PC-3 (cell line): ENCODE measurements around the gene MPC2. TPM values are rescaled to one million over a fixed set of nuclear protein-coding genes. Genes with fewer than 3 reads are reported as not detected.

Source experiments
- ATAC-seq: fragments of 200-7000 bp; cut with Tn5 transposase; 2 replicates; pipeline ENCODE4 v1.9.1; 2020; ENCODE audit warnings: mild to moderate bottlenecking, moderate library complexity
- BruUV-seq: library from RNA; stranded (reverse); fragments of 400-500 nt; replicated peaks from 2 replicates; lab custom pipeline; 2021; lab: Mats Ljungman, UMichigan
- CTCF ChIA-PET: fragments of 300-600 bp; sonication (Branson Sonifier 250); formaldehyde crosslinking; loops from one replicate; lab custom pipeline; 2022; ENCODE audit warnings: antibody characterized with exemption; lab: Charles Lee
- POLR2A ChIA-PET: fragments of 300-600 bp; sonication (Branson Sonifier 250); formaldehyde crosslinking; loops from one replicate; lab custom pipeline; 2022; ENCODE audit warnings: antibody characterized with exemption; ENCODE audit not compliant: unreplicated experiment; lab: Charles Lee
- DNase-seq: peaks from one replicate; pipeline ENCODE4 v3.0.0-alpha.2; 2015
- H2AFZ ChIP-seq: fragments of 300-600 bp; sonication (generic); 2 replicates; pipeline ENCODE4 v1.6.0; 2016; ENCODE audit warnings: antibody characterized with exemption, low read length
- H3F3A ChIP-seq: fragments of 300-600 bp; sonication (generic); one replicate; pipeline ENCODE4 v1.6.0; 2017; ENCODE audit warnings: antibody characterized with exemption, low read length, control low read depth, mild to moderate bottlenecking; ENCODE audit not compliant: unreplicated experiment
- H3K27ac ChIP-seq: fragments of 300-600 bp; sonication (generic); 2 replicates; pipeline ENCODE4 v1.5.1; 2016; ENCODE audit warnings: mild to moderate bottlenecking, low read length
- H3K27me3 ChIP-seq: fragments of 300-600 bp; sonication (generic); 2 replicates; pipeline ENCODE4 v1.6.1; 2016; ENCODE audit warnings: low read length, mixed read lengths
- H3K36me3 ChIP-seq: fragments of 300-600 bp; sonication (generic); 2 replicates; pipeline ENCODE4 v1.6.1; 2016; ENCODE audit warnings: low read depth, mixed run types, low read length, mixed read lengths
- H3K4me1 ChIP-seq: fragments of 300-600 bp; sonication (generic); 2 replicates; pipeline ENCODE4 v1.5.1; 2016; ENCODE audit warnings: low read length; ENCODE audit not compliant: insufficient read depth
- H3K4me2 ChIP-seq: fragments of 300-600 bp; sonication (generic); 2 replicates; pipeline ENCODE4 v1.6.0; 2016; ENCODE audit warnings: low read length
- H3K4me3 ChIP-seq: fragments of 300-600 bp; sonication (generic); 2 replicates; pipeline ENCODE4 v1.5.1; 2016; ENCODE audit warnings: mild to moderate bottlenecking, low read length, mixed read lengths
- H3K79me2 ChIP-seq: fragments of 300-600 bp; sonication (generic); 2 replicates; pipeline ENCODE4 v1.6.1; 2017; ENCODE audit warnings: low read length, mixed read lengths
- H3K9ac ChIP-seq: fragments of 300-600 bp; sonication (generic); 2 replicates; pipeline ENCODE4 v1.6.0; 2016; ENCODE audit warnings: mild to moderate bottlenecking, low read length
- H3K9me2 ChIP-seq: fragments of 300-600 bp; sonication (generic); replicated peaks from 2 replicates; pipeline ENCODE4 v1.6.1; 2016; ENCODE audit warnings: mixed run types, low read length, mixed read lengths
- H3K9me3 ChIP-seq: fragments of 300-600 bp; sonication (generic); 2 replicates; pipeline ENCODE4 v1.6.1; 2016; ENCODE audit warnings: low read length, mixed read lengths
- H4K20me1 ChIP-seq: fragments of 300-600 bp; sonication (generic); 2 replicates; pipeline ENCODE4 v1.6.1; 2016; ENCODE audit warnings: low read length, mixed read lengths
- EZH2 ChIP-seq: fragments of 300-600 bp; sonication (generic); IDR thresholded peaks from one replicate; pipeline ENCODE4 v1.6.1; 2017; ENCODE audit warnings: antibody characterized with exemption, mild to moderate bottlenecking, low read length; ENCODE audit not compliant: unreplicated experiment
- EZH2phosphoT487 ChIP-seq: fragments of 300-600 bp; sonication (generic); IDR thresholded peaks from 2 replicates; pipeline ENCODE4 v1.6.1; 2018; ENCODE audit warnings: mild to moderate bottlenecking, antibody characterized with exemption, low read length, borderline replicate concordance
- intact Hi-C: fragments of 100-400 bp; cut with micrococcal nuclease; formaldehyde crosslinking; loops from 2 replicates; pipeline ENCODE4 v1.9.0; 2023
- total RNA-seq: library from RNA; depleted of rRNA; stranded (reverse); fragments of >200 nt; gene quantifications from 2 replicates; pipeline ENCODE4 v1.2.3, GENCODE V29; 2014
- TF ChIP-seq, protein P1 (sequence below): fragments of 300-600 bp; sonication (generic); conservative IDR thresholded peaks from 2 replicates; pipeline ENCODE4 v1.5.1; 2017; ENCODE audit warnings: antibody characterized with exemption, low read depth, mild to moderate bottlenecking, low read length

The MPC2 gene
- total RNA-seq, 1 experiment from 2014 or later: 60.8 TPM

DNA sequence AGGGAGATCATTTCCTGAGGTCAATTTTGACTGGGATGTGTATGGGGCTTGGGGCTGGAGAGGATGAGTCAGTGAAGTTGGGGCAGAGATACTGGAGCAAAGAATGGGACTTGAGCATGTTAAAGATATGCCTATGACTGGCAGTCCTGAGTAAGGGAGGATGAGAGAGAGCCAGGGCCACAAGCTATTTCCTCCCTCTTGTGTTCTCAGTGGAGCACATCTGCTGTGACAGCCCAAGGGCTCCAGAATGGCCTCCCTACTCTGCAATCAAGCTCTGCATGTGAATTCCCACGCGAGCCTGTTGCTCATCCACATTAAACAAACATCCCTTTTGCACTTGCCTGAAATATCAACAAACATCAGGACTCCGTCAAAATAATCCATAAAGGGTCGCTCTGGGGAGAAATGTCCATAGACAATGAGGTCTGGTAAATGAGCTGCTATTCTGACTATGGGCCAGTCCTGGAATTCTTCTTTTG lies 32.2 kb downstream of the MPC2 start:
- ATAC-seq: peak; percentile 91
- TF ChIP-seq, protein P1, sequence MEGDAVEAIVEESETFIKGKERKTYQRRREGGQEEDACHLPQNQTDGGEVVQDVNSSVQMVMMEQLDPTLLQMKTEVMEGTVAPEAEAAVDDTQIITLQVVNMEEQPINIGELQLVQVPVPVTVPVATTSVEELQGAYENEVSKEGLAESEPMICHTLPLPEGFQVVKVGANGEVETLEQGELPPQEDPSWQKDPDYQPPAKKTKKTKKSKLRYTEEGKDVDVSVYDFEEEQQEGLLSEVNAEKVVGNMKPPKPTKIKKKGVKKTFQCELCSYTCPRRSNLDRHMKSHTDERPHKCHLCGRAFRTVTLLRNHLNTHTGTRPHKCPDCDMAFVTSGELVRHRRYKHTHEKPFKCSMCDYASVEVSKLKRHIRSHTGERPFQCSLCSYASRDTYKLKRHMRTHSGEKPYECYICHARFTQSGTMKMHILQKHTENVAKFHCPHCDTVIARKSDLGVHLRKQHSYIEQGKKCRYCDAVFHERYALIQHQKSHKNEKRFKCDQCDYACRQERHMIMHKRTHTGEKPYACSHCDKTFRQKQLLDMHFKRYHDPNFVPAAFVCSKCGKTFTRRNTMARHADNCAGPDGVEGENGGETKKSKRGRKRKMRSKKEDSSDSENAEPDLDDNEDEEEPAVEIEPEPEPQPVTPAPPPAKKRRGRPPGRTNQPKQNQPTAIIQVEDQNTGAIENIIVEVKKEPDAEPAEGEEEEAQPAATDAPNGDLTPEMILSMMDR: no peak
- TF ChIP-seq EZH2 (no peak), EZH2phosphoT487 (no peak)
- DNase-seq: peak; percentile 51
- intact Hi-C loops: loop anchor here (5.0 kb wide), 1 partner anchor 82 kb away; no protein-coding TSS in a partner anchor
- Histone ChIP-seq H3K27me3 (no peaks in the 10 kb centered on the region), H3K4me1 (peaks cover 8% of the 10 kb centered on the region; the same call in 1 of the 2 replicates), H2AFZ (no peak overlapping the region), H4K20me1 (no peaks in the 10 kb centered on the region), H3K9me3 (peaks cover 2% of the 10 kb centered on the region; the same call in 1 of the 2 replicates), H3K4me2 (no peak overlapping the region), H3K27ac (no peak overlapping the region), H3K9ac (no peak overlapping the region), H3K4me3 (no peak overlapping the region), H3K9me2 (no peaks in the 10 kb centered on the region), H3K36me3 (no peaks in the 10 kb centered on the region), H3K79me2 (no peaks in the 10 kb centered on the region), H3F3A (no peaks in the 10 kb centered on the region)
- ChIA-PET CTCF (interaction anchor here (0.9 to 1.5 kb wide), 2 partner anchors 29 to 178 kb away, joined by 3 to 4 read pairs; no protein-coding TSS in a partner anchor), POLR2A (no interaction called here)
- BruUV-seq: no TSS peak

DNA sequence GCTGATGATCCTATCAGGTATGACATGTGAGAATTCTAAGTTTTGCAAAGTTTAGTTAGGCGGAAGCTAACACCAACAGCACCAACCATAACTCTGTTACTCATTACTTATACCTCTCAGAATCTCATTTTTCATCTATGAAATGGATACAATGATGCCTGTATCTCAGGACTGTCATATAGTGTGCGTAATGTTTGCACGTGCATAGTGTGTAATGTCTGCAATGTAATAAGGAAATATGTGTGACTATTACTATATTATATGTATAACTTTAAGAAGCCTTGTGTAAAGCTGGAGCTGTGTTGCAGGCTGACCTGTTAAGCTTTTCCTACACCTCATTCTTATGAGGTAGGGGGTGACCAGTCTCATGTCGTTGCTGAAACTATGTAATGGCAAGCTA lies 36.0 kb downstream of the MPC2 start:
- ChIA-PET POLR2A (no interaction called here), CTCF (no interaction called here)
- Histone ChIP-seq H3K9ac (no peak overlapping the region), H3K27me3 (no peaks in the 10 kb centered on the region), H3K36me3 (no peaks in the 10 kb centered on the region), H4K20me1 (no peaks in the 10 kb centered on the region), H3K9me3 (no peaks in the 10 kb centered on the region), H3K27ac (no peak overlapping the region), H3K4me1 (peaks cover 8% of the 10 kb centered on the region; the same call in 1 of the 2 replicates), H3K4me3 (no peak overlapping the region), H2AFZ (no peak overlapping the region), H3K79me2 (no peaks in the 10 kb centered on the region), H3K4me2 (no peak overlapping the region), H3F3A (no peaks in the 10 kb centered on the region), H3K9me2 (no peaks in the 10 kb centered on the region)
- no peak for ATAC-seq
- TF ChIP-seq, protein P1: no peak
- TF ChIP-seq EZH2phosphoT487 (no peak), EZH2 (no peak)
- BruUV-seq: no TSS peak
- intact Hi-C loops: loop anchor here (5.0 kb wide), 1 partner anchor 79 kb away; no protein-coding TSS in a partner anchor
- DNase-seq: no peak

DNA sequence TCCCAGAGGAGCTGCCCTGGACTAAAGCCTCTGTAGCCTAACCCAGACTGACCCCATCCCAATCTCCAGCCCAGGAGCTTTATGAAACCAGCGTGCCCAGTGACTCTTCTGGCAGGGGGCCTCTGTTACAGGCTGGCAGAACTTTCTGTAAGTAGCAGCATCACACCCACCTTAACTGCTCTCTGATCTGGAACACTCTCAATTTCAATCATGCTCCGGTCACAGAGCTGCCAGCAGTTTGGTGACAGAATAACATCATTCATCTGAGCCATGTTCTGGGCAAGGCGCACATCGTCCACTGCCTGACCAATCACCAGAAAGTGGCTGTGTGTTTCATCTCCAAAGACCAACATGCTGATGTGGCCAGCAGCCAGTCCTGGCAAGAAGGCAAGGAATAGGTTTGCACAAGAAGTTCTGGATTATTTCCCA lies 37.6 kb downstream of the MPC2 start:
- ChIA-PET POLR2A (no interaction called here), CTCF (no interaction called here)
- H3K36me3 ChIP-seq: no peaks in the 10 kb centered on the region
- H2AFZ ChIP-seq: no peak overlapping the region
- no peaks in the 10 kb centered on the region for H3F3A ChIP-seq
- H3K4me1 ChIP-seq: peaks cover under 1% of the 10 kb centered on the region; the same call in 1 of the 2 replicates
- DNase-seq: no peak
- TF ChIP-seq EZH2phosphoT487: no peak
- TF ChIP-seq, protein P1: no peak
- TF ChIP-seq EZH2: no peak
- H3K9me2 ChIP-seq: no peaks in the 10 kb centered on the region
- no peaks in the 10 kb centered on the region for H3K9me3 ChIP-seq
- no peak overlapping the region for H3K9ac ChIP-seq
- H3K4me3 ChIP-seq: no peak overlapping the region
- no peaks in the 10 kb centered on the region for H3K79me2 ChIP-seq
- ATAC-seq: no peak; the same call in 1 of the 2 replicates
- H3K4me2 ChIP-seq: no peak overlapping the region
- no peaks in the 10 kb centered on the region for H3K27me3 ChIP-seq
- BruUV-seq: no TSS peak
- H4K20me1 ChIP-seq: no peaks in the 10 kb centered on the region
- H3K27ac ChIP-seq: no peak overlapping the region
- intact Hi-C loops: no loop called here
